ENCODE data around the gene MED7.
"Not testable (repeated sequence)": the region's sequence is repeated elsewhere in the genome, so short reads cannot be mapped to it uniquely, and the experiment has no call there.

MED7 gene, protein sequence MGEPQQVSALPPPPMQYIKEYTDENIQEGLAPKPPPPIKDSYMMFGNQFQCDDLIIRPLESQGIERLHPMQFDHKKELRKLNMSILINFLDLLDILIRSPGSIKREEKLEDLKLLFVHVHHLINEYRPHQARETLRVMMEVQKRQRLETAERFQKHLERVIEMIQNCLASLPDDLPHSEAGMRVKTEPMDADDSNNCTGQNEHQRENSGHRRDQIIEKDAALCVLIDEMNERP

DNA sequence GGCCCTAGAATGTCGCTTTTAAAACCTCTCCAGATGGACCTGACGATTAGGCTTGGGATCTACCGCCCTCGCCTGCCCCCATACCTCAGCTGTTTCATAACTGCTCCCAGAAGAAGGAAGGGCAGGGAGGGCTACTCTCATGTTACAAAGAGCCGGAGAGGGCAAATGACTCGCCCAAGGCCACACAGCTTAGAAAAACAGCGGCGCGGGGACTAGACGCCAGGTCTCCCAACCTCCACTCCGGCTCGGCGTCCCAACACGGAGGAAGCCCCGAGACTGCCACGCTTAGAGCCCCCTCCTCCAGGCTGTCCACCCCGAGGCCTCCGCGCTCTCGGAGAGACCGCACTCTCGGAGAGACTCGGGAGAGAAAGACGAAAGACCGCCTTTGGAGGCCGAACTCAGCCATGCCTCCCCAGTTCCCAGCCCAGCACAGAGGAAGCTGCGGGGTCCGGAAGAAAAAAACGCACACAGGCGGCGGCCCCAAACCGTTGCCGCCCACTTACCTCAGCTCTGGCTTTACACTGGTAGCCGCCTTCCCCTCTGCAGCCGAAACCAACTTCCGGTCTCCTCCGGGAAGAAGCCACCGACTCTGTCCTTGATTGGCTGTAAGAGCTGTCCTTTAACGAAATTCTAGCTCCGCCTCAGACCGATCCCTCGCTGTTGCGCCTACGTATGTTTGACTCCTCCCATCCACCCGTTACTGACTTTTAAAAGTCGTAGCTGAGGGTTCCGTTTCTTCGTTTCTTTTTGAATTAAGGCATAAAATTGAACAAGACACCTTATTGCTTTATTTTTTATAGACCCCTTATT is at the start of gene MED7:
MED7 (minus strand) TSS at position 549 of the 810 bp plus-strand sequence. CDS start 3,434 bp downstream, outside the sequence.
- FAIRE-seq, result peak; percentile 99

DNA sequence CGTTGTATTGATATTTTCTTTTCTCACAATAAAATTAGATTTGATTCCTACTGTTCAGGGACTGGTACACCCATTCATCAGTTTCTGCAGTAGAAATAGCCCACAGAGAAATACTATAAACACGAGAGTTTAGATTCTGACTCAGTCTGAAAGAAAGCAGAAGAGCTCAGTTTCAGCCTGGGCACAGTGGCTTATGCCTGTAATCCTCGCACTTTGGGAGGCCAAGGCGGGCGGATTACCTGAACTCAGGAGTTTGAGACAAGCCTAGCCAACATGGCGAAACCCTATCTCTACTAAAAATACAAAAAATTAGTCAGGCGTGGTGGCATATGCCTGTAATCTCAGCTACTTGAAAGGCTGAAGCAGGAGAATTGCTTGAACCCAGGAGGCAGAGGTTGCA is 46.6 kb upstream of the MED7 start:
- no peak for FAIRE-seq

DNA sequence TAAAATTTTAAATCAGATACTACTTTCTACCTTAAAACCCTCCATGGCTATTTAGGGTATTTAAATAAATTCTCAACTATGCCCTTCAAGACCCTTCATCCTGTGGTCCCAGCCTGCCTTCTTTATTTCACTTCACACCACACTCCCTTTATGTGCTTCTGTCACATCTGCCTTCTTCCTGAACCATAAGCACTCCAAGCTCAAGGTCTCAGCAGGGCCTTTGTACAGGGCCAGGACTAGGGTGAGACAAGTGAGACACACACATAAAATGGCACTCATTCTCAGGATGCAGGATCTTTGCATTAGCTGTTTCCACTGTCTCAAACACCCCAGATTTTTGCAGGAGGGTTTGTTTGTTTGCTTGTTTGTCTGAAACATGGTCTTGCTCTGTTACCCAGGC is 45.6 kb upstream of the MED7 start:
- no peak for FAIRE-seq

DNA sequence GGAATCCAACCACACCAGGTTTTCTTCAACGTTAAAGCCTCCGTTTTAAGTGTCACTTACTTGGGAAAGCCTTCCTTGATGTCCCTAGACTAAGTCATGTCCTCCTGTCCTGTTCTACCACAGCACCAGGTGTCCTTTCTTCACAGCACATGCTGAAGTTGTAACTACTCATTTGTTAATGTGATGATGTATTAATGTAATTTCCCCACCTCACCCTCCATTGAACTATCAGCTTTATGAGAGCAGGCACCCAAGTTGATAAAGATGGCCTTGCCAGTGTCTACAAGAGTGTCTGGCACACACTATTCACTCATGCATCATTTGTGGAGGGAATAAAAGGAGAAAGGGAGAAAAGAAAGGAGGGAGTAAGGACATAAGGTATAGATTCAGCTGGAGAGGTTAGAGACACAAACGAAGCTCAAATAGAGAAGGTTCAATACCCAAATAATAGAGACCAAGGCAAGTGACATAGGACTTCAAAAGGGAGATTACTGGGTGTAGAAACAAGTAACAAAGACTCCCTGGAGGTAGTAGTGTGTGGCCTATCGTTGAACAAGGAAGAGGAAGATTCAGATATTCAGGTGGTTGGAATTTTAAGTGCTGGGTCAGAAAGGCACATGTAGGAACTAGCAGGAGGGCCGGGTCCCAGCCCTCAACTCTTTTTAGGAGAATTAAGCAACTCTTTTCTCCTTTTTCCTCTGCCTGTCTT is 44.5 kb upstream of the MED7 start:
- no peak for FAIRE-seq

DNA sequence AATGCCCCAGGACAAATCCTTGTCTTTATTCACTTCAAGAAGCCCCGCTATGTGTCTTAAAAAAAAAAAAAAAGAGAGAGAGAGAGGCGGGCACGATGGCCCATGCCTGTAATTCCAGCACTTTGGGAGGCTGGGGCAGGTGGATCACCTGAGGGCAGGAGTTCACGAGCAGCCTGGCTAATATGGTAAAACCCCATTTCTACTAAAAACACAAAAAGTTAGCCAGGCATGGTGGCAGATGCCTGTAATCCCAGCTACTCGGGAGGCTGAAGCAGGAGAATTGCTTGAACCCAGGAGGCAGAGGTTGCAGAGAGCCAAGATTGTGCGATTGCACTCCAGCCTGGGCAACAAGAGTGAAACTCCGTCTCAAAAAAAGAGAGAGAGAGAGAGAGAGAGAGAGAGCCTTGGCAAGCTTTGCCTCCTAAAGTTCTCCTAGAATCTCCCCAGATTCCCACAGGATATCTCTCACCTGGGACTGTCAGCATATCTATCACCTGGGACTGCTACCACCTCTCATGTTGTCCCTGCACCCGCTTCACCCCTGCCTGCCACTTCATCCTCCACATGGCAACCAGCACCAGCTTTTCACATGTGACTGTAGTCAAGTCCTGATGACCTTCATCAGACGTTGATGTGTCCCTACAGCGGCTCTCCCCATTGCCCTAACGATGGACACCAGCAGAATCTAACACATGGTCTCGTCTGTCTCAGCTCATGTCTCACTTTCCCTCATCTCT is 43.8 kb upstream of the MED7 start:
- no peak for FAIRE-seq

DNA sequence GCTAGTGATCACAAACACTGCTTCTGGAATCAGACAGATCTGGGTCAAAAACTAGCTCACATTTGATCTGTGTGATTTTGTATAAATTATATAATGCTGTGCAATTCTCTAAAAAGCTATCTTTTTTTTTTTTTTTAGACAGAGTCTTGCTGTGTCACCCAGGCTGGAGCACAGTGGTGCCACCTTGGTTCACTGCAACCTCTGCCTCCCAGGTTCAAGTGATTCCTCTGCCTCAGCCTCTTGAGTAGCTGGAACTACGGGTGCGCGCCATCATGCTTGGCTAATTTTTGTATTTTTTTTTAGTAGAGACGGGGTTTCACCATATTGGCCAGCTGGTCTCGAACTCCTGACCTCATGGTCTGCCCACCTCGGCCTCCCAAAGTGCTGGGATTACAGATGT is 42.5 kb upstream of the MED7 start:
- not testable (repeated sequence) for FAIRE-seq

DNA sequence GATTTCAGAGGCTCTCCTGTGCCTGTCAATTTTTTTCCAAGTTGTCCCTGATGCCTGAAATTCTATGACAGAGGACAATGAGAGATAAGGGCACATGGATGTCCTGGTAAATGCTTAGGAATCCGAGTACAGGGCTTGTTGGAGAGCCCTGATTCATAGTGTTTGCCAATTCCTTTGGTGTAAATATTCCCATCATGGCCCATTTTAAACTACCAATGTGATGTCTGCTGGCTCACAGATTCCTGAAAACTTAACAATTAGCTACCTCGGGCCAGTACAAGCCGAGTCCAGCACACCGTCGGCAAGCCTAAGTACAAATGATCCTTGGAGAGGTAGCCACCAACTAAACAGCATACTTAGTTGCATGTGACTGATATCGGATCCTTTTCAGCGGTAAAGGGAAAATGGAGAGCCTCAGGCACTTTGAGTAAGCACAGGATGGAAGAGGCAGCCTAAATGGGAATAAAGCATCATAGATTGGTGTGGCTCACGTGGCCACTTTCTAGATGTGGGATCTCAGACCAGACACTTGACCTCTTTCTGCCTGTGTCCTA is 41.5 kb upstream of the MED7 start:
- FAIRE-seq, result no peak

DNA sequence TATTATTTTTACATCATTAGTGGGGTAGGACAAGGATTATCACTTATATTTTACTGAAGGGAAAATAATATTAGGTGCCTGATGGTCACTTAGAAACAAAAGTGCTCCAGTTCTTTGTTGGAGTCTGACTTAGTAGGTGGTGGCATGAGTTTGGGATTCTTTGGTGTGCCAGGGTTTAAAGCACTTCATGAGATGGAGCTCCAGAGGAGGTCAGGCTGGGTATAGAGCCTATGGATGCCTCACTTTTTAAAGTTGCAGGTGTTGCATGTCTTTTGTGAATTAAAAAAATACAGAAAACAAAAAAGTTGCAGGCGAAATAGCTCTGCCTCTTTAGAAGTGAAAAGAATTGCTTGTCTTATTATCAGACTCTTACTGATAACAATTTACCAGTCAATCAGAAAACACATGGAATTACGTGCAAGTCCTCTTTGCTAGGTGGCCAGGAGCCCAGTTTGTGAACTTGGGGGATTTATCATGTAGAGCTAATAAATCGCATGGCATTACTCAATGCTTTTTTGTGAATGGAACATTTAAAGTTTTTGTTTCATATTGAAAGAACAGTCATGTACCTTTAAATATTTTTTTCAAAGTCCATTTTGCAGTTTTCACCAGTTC is 39.6 kb upstream of the MED7 start:
- FAIRE-seq, result no peak

DNA sequence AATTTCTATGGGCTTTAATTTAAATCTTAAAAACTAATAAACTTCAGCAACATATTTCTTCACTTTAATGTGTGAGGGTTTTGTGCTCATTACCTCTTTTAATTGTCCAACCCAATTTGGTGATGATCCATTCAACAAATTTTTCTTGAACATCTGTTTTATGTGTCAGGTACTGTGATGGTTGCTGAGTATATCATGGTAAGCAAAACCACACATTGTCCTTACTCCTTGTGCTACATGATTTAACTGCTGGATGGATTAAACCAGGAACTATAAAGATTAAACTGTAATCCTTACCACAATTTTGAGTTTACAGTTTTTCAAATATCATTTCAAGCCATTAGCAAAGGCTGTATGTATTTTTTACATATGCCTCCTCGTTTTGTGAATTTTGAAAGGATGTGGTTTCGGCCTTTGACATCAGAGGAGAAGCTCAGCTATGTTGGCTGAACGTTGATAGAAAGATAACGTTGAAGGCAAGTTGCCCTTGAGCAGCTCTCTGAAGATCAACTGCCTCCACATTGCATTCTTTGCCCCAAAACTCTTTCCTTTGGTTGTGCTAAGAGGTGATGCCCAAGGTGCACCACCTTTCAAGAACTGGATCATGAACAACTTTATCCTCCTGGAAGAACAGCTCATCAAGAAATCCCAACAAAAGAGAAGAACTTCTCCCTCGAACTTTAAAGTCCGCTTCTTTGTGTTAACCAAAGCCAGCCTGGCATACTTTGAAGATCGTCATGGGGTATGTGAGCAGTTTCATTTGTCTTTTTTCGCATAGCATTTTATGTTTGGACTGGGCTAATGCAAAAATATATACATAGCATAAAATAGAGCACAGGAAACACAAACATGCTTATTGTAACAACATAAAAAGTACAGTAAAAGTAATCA is 38.0 kb upstream of the MED7 start, which contains the start of gene ITK:
ITK (plus strand) TSS at position 467 of the 891 bp plus-strand sequence; CDS start at position 605, 138 bp downstream.
- FAIRE-seq, result no peak

DNA sequence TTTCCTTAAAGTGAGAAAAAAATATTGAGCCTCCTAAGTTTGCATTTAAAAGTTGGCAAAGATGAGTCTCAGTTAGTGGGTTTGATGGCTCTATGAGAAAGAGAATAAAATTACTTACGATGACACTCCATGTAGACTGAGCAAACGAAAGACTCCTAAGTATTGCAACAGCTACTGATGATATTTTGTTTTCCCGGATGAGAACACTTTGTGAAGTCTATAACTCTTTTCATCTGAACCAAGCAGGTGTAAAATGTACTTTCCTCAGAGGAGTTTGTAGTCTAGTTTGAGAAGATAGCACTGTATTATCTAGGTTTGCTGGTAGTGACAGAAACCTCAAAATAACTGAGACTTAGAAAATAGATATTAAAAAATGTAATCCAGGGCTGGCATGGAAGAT is 36.3 kb upstream of the MED7 start:
- no peak for FAIRE-seq

DNA sequence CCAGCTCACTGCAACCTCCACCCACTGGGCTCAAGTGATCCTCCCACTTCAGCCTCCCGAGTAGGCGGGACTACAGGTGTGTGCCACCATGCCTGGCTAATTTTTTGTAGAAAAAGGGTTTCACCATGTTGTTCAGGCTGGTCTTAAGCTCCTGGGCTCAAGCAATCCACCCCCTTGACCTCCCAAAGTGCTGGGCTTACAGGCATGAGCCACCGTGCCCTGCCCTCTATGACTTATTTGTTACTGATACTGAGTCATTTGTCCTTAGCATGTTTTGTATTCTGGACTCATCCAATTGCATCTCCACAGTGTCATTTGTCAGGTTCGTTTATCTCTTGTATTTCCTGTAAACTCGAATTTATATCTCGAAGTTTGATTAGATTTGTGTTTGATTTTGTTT is 35.3 kb upstream of the MED7 start:
- no peak for FAIRE-seq

DNA sequence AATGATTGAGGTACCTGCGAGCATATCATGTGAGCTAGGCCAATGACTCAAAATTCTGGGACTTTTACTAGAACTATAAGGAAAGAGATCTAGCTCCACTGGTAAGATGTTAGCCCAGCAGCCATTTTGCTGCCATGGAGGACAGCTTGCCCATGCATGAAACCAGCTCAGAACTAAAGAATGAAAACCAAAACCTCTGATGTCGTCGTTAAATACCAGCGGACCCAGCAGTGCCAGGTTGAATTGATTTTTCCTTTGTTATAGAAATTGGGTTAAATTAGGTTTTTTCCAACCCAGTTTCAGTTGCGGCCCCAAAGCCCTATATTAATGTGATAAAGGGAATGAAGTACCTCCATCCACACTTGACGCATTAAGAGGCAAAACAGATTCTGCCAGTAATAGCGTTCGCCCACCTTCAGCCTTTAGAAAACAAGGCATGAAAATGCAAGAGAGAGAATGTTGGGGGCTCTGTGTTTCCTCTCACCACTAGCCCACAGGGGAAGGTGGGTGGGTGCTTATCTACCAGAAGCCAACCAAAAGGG is 32.5 kb upstream of the MED7 start:
- FAIRE-seq, result no peak

DNA sequence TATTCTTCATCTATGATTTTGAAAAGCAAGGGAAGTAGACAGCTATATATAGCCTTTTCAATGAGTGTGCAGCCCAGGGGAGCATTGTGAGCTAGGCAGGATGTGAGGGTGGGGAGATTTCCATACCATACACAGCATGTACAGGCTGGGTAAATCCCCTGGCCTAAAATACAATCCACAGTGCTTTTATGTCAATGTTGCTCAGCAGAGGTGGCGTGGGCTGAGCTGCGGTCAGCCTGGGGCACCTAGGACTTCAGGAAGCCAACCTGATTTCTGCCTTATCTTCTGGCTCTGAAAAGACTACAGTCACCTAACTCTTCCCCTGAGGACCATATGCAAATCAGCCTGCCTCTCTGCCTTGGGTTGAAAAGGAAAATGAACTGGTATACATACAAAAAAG is 29.7 kb upstream of the MED7 start:
- FAIRE-seq, result no peak

DNA sequence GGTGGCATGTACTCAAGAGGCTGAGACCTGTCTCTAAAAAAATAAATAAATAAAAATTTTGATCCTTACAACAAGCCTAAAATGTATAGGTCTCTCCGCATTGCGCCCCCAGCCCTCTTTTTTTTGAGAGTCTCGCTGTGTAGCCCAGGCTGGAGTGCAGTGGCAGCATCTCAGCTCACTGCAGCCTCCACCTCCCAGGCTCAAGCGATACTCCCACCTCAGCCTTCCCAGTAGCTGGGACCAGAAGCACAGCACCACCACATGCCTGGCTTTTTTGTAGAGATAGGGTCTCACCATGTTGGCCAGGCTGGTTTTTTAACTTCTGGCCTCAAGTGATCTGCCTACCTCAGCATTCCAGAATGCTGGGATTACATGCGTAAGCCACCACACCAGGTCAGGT is 25.6 kb upstream of the MED7 start:
- FAIRE-seq, result no peak

DNA sequence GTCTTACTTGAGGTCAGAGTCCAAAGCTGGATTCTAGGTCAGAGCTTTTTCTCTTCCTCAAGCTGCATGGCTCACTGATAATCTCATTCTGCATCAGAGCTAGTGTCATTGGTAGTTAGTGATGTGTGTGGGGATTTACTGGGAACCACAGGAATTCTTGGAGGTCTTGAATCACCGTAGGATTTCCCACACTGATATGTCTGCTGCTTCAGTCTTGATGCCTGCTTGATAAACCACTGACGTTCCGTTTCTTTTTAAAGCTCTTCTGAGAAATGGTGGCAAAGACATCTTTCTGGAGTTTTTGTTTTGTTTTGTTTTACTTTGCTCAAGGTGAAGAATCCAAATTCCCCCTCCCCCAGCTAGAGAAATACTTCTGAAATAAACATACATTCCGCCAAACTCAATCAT is 24.6 kb upstream of the MED7 start:
- no peak for FAIRE-seq

DNA sequence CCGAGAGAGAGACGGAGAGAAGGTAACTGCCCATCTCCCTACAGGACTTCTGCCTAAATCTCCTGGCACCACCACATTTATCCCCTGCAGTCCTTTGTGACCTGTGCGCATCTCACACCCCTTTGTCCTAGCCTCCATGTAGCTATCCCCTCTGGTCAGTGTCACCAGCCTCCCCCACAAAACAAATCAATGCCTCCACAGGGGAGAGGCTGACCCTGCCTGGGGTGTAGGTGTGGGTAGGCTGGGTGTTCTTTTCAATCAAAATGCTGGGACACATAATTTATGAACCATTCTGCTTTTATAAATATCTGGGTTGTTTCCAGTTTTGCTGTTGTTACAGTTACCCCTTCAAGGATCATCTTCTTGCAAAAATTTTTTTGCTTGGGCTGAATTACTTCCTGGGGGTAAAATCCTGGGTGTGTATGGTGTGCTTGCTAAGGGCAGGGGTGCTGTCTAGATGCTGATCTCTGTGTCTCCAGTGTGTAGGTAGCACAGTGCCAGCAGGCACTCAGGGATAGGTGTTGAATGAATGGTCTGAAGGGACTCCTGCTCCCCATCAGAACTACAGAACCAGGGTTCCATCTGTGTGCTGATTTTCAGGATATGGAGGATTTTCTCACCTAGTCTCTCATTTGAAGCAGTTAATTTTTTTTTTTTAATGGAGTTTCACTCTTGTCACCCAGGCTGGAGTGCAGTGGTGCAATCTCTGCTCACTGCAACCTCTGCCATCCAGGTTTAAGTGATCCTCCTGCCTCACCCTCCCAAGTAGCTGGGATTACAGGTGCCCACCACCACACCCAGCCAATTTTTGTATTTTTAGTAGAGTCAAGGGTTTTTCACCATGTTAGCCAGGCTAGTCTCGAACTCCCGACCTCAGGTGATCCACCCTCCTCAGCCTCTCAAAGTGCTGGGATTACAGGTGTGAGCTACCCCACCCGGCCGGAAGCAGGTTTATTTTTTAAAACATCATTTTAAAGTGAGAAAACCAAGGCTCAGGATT is 23.8 kb upstream of the MED7 start, which contains the start of gene GARIN3:
GARIN3 (minus strand) TSS at position 51 of the 1,000 bp plus-strand sequence. CDS start 96 bp downstream, outside the sequence.
- FAIRE-seq, result no peak

DNA sequence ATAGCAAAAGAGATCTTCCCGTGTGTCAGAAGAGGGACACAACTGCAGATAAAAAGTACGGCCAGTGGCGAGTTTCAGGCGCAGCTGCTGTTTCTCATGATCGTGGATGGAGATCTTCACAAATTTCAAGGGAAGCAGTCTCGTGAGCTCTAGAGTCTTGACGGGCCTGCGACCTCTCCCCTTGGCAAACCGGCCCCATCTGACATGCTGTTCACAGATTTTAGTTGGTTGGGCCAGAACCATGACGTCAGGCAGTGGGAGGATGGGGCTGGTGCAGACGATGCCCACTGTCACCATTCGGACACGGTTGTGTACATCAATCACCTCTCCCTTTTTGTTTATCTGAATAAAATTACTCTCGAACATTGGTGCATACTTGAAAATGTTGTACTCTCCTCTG is 23.0 kb upstream of the MED7 start:
- FAIRE-seq, result no peak

DNA sequence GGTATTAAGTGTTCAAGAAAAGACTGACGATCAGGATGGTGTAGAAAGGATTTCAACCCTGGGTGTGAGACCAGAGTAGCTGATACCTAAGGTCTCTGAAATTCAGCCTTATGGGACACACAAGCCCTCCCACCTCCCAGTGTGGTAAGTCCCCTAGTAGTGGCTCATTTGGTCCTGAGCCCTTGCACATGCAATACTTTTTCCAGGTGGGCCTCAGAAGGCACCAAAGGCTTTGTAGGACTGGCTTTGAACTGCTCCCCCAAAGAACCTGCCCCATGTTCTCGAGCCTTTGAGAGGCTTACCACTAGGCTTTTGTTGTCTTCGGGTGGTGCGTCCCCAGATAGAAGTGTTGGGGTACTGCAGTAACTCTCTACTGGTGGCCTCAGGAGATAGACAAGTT is 22.6 kb upstream of the MED7 start:
- no peak for FAIRE-seq

DNA sequence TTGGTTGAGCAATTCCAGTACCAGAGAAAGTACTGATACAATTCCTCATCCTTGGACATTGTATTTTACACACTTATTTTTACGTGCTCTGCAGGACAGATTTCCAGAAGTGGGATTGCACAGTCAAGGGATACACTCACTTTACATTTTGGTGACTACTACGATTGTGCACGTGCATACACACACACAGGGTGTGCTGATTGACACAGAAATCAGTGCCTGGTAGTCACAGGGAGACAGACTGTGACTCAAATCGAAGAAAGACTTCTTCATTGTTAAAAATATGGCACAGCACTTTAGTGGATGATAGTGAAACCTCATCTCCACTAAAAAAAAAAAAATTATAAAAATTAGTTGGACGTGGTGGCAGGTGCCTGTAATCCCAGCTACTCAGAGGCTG is 21.9 kb upstream of the MED7 start:
- no peak for FAIRE-seq
